HG02798 (cell line): ENCODE measurements around the gene TSC22D1.
A peak's percentile ranks its signal among the peaks of the same experiment; 100 is the strongest.
"Not testable (repeated sequence)": the region's sequence is repeated elsewhere in the genome, so short reads cannot be mapped to it uniquely, and the experiment has no call there.

ENCODE experiments used
- ATAC-seq: cut with Tn5 transposase; IDR thresholded peaks from one replicate; pipeline ENCODE4 v1.9.1; 2021; ENCODE audit warnings: mild to moderate bottlenecking; ENCODE audit not compliant: unreplicated experiment, poor library complexity

The TSC22D1 gene

DNA sequence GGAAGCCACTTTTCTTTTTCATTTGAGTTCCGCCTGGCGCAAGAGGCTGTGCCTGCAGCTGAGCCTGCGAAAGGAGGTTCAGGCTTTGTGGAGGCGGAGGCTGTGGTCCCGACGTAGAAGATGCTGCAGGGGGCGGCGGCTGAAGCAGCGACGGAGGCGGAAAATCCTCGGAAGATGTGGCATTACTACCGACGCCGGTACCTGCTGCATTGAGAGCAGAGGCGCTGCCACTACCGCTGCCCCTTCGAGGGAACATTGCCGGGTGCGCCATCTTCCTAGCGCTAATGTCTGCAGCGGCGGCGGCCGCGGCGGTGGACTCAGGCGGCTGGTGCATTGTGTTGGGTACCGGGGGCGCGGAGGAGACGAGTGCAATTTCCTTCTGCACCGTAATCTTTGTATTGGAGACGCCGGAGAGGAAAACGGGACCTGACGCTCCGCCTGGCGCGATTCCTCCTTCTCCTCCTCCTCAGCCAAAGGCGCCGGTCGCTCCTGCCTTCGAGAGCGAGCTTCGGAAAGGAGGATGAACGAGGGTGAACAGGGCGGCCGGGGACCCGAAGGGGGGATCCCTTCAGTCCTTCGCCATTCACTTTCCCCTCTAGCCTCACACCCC lies at the start of gene TSC22D1:
TSS of gene TSC22D1 (minus strand) at position 590 of the 610 bp plus-strand sequence. CDS start at position 334, 256 bp downstream.
- no peak for ATAC-seq

GRCh38 chr13:44622708-44623107 lies 46.6 kb upstream of the TSC22D1 start:
- no peak for ATAC-seq

DNA sequence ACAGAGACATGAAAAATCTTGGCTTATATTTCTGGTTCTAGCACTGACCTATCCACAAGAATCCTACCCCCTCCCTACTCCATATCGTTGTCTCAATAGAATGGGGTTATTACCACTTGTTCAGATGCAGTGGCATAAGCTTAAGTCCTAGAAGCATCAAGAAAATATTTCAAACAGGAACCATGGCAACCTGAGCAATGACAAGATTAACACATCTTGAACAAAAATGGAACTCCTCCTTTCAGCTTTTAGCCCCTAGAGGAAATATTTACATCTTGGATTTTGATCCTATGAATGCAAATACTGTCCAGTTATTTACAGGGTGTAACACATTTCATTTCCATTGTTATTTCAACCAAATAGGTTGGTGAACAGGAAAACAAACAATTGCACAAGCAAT lies 46.1 kb upstream of the TSC22D1 start:
- ATAC-seq = no peak

DNA sequence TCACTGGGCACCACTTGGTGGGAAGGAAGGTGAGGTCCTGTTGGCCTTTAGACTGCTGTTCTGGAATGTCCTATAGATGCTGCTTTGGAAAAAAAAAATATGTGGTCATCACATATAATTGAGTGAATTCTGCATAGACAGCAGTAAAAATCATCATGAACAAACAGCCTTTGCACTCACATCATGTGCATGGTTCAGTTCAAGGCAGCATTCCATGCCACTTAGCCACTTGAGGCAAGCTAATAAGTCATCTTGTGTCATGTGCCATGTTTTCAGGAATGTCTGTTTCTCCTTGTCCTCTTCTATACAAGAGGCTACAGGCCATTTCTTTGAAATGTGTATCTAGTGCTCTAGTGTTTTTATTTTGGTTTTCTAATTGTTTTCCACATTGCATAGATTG lies 43.9 kb upstream of the TSC22D1 start:
- no peak for ATAC-seq

DNA sequence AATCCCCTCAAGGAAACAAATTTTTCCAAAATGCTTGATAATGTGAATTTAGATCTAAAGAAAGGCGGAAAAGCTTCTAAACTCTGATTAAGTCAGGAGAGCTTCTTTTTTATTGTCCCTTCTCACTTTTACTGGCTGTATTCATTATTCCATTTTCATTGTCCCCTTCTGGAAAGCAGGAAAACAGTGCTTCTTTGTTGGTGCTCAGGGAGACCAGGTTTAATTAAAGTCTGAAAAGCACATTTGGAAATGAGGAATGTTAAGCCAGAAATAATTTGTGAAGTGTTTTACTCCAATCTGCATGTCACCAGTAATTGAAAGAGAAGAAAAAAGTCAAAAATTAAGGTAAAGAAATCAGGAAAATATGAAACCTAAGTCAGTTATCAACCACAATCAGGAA lies 43.5 kb upstream of the TSC22D1 start:
- no peak for ATAC-seq

DNA sequence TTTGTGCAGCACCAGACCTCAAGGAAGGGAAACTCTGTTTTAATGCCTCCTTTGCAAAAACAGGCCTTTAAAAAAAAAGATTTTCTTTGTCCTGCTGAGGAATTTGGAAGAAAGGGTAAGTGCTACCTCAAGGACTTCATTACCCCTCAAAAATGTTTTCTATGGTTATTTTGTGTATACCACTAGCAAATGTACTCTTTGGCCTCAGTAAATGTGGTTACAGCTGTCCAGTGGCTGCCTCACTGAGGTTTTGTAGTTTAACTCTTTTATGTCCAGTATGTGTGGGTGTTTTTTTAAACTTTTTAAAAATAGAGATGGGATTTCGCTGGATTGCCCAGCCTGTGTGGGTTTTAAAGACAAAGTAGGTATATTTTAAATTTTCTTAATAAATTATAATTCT lies 42.2 kb upstream of the TSC22D1 start:
- ATAC-seq = no peak

DNA sequence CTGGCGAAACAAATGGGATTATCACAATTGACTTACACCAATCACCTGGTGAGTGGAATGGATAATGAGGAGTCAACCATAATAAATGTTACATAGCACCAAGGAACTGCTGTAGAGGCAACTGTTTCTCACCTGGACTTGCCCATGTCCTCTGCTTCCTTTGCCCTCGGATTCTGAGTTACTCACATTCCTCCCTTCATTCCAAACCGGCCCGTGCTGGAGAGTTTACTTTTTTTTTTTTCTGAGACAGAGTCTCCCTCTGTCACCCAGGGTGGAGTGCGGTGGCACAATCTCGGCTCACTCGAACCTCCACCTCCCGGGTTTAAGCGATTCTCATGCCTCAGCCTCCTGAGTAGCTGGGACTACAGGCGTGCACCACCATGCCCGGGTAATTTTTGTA lies 41.5 kb upstream of the TSC22D1 start:
- ATAC-seq = no peak

DNA sequence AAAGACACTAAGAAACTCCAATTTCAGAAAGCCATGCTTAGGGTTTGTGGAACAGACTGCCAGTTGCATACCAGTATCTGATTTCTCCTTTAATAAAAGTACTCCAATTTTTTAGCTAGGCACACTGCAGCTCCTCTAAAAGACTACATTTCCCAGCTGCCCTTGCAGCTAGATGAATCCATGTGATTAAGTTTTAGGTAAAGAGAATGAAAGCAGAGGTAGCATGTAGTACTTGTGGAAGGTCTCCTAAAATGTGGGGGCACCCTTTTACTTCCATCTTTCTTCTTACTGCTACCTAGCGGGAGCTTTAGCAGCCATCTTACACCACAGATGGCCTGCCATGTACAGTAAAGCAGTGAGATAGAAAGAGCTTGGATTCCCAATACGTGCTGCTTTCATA lies 33.0 kb upstream of the TSC22D1 start:
- ATAC-seq = no peak

- ATAC-seq = no peak
Observed at GRCh38 chr13:44605721-44606120, 29.6 kb upstream of the TSC22D1 start.

DNA sequence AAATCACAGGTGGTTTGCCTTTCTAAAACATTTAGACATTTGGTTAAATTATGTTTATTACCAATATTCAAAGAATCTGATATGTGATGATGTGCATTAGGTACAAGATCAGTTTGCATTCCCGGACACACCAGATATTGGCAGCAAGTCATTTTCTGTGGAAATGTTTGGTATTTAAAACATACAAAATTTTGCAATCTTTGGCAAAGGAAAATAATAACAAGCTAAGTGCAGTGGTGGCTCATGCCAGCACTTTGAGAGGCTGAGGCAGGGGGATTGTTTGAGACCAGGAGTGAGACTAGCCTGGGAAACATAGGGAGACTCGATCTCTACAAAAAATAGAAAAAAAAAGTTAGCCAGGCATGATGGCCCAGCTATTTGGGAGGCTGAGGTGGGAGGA lies 29.1 kb upstream of the TSC22D1 start:
- no peak for ATAC-seq

DNA sequence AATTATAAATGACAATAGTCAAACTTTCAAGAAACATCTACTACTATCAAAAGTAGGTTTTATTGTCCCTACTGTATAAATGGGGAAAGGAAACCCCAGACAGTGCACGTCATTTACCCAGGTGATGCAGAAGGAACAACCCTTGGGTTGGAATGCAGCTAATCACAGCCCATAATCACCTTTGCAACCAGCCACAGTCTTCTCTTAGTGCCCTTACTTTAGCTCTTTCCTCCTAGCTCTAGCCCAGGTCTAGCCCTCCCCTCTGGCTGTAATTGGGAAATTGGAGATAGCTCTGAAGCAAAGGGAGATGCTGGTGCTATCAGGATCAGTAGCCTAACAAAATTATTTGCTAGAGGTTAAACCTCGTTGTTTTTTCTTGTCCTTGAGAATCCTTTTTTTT lies 25.5 kb upstream of the TSC22D1 start:
- ATAC-seq = no peak

- not testable (repeated sequence) for ATAC-seq
Observed at GRCh38 chr13:44593861-44594592, 17.9 kb upstream of the TSC22D1 start.

DNA sequence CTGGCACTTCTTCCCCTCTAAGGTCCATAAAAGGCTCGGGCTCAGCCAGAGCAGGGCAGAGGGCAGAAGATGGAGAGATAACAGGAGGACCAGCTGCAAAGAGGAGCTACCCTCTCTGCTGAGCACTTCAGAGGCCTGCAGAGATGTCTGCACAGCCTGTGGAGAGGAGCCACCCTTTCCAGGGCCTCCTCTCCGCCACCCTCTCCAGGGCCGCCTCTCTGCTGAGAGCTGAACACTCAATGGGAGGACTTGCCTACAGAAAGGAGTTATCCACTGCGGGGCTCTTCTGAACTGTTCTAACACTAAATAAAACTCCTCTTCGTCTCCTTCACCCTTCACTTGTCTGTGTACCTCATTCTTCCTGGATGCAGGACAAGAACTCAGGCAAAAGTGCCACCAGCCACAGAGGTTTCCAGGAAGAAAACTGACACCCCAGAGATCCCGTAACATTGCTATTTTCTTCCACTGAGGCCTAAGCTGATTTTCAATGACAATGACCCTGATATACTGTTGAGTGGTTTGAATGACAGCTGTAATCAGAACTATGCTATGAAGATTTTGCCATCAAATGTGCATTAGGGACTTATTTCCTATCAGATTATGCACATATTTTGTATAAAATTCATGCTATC lies 16.2 kb upstream of the TSC22D1 start:
- ATAC-seq = no peak

GRCh38 chr13:44591316-44591715 lies 15.2 kb upstream of the TSC22D1 start:
- ATAC-seq = no peak

- no peak for ATAC-seq
Observed at GRCh38 chr13:44583137-44583536, 7.0 kb upstream of the TSC22D1 start.

DNA sequence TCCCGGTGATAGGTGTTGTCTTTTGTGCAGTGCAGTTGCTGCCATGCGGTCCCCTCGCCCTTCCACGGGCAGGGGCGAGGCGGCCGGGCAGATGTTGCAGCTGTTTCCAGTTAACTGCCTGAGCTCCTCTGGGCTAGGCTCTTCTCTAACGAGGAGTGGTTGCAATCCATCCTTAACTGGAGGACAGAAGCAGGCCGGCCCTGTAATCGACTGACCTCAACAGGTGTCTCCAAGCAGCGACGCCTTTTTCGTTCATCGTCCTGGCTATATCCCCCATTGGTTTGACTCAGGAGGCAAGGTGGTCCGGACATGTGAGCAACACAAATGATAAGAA lies 1.9 kb upstream of the TSC22D1 start:
- ATAC-seq = no peak

GRCh38 chr13:44577236-44578066 lies 1.3 kb upstream of the TSC22D1 start:
- ATAC-seq = peak; percentile 69

DNA sequence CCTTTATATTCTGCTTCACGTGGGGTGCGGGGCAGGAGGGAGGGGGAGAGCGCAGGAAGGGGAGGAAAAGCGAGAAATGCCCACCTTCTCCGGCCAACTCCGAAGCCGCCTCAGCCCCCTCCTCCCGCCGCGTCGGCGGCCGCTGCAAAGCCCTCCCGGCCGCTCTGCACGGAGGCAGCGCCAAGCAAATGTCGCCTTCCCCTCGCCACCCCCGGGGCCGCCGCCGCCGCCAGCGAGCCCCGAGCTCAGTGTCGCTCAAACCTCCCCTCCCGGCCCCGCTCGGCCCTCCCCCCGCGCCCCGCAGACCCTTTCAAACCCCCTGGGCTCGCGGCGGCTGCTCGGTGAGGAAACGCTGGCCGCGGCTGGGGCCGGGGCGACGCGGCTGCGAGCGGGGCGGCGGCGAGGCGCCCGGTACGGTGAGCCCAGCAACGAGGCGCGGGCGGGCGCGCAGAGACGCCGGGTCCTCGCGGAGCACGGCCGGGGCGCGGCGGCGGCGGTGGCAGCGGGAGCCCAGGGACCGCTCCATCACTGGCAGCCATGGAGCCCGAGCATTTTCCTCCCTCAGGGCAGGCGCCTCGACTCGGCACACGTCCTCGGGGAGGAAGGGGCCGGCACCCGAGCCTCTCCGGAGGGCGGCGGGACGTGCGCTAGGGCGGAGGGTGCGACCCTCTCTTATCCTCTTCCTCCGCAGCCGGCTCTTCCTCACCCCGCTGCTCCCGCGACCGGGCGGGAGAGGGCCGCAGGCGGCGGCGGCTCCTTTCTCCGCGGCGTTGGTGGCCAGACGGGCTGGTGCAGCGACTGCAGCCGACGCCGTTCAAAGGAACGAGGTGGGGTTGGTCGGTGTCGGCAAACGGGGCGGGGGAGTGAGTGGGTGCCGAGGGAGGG lies 463 bp upstream of the TSC22D1 start:
- peak; percentile 23 for ATAC-seq

- ATAC-seq = no peak
Observed at GRCh38 chr13:44575035-44575434, 1.1 kb downstream of the TSC22D1 start.

GRCh38 chr13:44574466-44574855 lies 1.7 kb downstream of the TSC22D1 start:
- ATAC-seq = no peak
